GM12878 (cell line): Measurements from ENCODE around the gene TPRN. TPM values are rescaled to one million over a fixed set of nuclear protein-coding genes. Genes with fewer than 3 reads are reported as not detected.

Source experiments
- BACH1 ChIP-seq: fragments of 450-650 bp; IDR thresholded peaks from 2 replicates; pipeline ENCODE4 v1.6.1; 2017; ENCODE audit warnings: mild to moderate bottlenecking, borderline replicate concordance
- ESRRA ChIP-seq: IDR thresholded peaks from 2 replicates; pipeline ENCODE4 v1.6.1; 2012; ENCODE audit warnings: mild to moderate bottlenecking, low read length, improper control_type of control experiment
- GABPA ChIP-seq: IDR thresholded peaks from 2 replicates; pipeline ENCODE4 v1.6.1; 2014; ENCODE audit warnings: antibody characterized with exemption, low read depth, mild to moderate bottlenecking, inconsistent platforms
- GATAD2B ChIP-seq: fragments of 450-650 bp; conservative IDR thresholded peaks from 2 replicates; pipeline ENCODE4 v1.6.1; 2017; ENCODE audit warnings: low read depth, mild to moderate bottlenecking, moderate library complexity
- HCFC1 ChIP-seq: fragments of 150-350 bp; IDR thresholded peaks from 2 replicates; pipeline ENCODE4 v1.6.1; 2014; ENCODE audit warnings: low read length
- JUND ChIP-seq: IDR thresholded peaks from 2 replicates; pipeline ENCODE4 v1.6.1; 2012; ENCODE audit warnings: low read depth, mild to moderate bottlenecking, low read length, improper control_type of control experiment, moderate library complexity
- NBN ChIP-seq: fragments of 450-650 bp; IDR thresholded peaks from 2 replicates; pipeline ENCODE4 v1.6.1; 2016
- RBBP5 ChIP-seq: fragments of 200-600 bp; sonication (generic); conservative IDR thresholded peaks from 2 replicates; pipeline ENCODE4 v1.6.1; 2016
- SMC3 ChIP-seq: IDR thresholded peaks from 2 replicates; pipeline ENCODE4 v1.6.1; 2011; ENCODE audit warnings: low read length, improper control_type of control experiment, borderline replicate concordance
- SPI1 ChIP-seq: IDR thresholded peaks from 2 replicates; pipeline ENCODE4 v1.6.1; 2011; ENCODE audit warnings: low read depth, mild to moderate bottlenecking, low read length, moderate library complexity, borderline replicate concordance; ENCODE audit not compliant: insufficient read depth
- TCF7 ChIP-seq: IDR thresholded peaks from 2 replicates; pipeline ENCODE4 v1.6.1; 2014; ENCODE audit warnings: antibody characterized with exemption, borderline replicate concordance
- YBX1 ChIP-seq: fragments of 450-650 bp; IDR thresholded peaks from 2 replicates; pipeline ENCODE4 v1.6.1; 2016; ENCODE audit warnings: antibody characterized with exemption
- ZBED1 ChIP-seq: IDR thresholded peaks from 2 replicates; pipeline ENCODE4 v1.6.1; 2016; ENCODE audit warnings: borderline replicate concordance
- ZBTB11 ChIP-seq: fragments of 450-650 bp; formaldehyde crosslinking; IDR thresholded peaks from 2 replicates; pipeline ENCODE4 v1.5.0; 2022; ENCODE audit warnings: mild to moderate bottlenecking, missing genetic modification characterization
- ZNF687 ChIP-seq: fragments of 450-650 bp; IDR thresholded peaks from 2 replicates; pipeline ENCODE4 v1.6.1; 2017; ENCODE audit warnings: mild to moderate bottlenecking, moderate library complexity
- ZSCAN29 ChIP-seq: fragments of 450-650 bp; IDR thresholded peaks from 2 replicates; pipeline ENCODE4 v1.6.1; 2017; ENCODE audit warnings: mild to moderate bottlenecking, moderate library complexity
- polyA plus RNA-seq, 11 experiments: library from polyadenylated mRNA; depleted of rRNA in 4 of 11; unstranded in 6 of 11; stranded (reverse) in 5 of 11; fragments of >200 nt; fragmentation: Nextera tagmentation in 4 of 11; fragmentation: Illumina TruSeq in 1 of 11; extraction: Ambion mirVana in 4 of 11; extraction: Trizol in 1 of 11; gene quantifications; 1 replicate in 1 of 11; 2 replicates in 10 of 11; pipeline versions ENCODE4 v1.2.1 to v1.2.3, GENCODE V29; 2011 to 2016; ENCODE audit warnings: inconsistent platforms in 2 of 11, missing spikeins in 2 of 11, low read depth in 1 of 11
- total RNA-seq, 4 experiments: library from RNA; depleted of rRNA in 3 of 4; stranded (reverse); fragments of >200 nt in 3 of 4; fragmentation: Illumina TruSeq in 1 of 4; extraction: Trizol in 1 of 4; gene quantifications; 2 replicates each; pipeline versions ENCODE4 v1.2.1 to v1.2.3, GENCODE V29; 2013 to 2021
- TF ChIP-seq, protein P1 (sequence below): fragments of 450-650 bp; IDR thresholded peaks from 2 replicates; pipeline ENCODE4 v1.6.1; 2018; ENCODE audit warnings: mild to moderate bottlenecking, low read depth, moderate library complexity; ENCODE audit not compliant: partially characterized antibody
- TF ChIP-seq, protein P2 (sequence below): fragments of 450-650 bp; IDR thresholded peaks from 2 replicates; pipeline ENCODE4 v1.6.1; 2018; ENCODE audit warnings: borderline replicate concordance, mild to moderate bottlenecking; ENCODE audit not compliant: partially characterized antibody

The TPRN gene
- total and polyA plus RNA-seq, 10 of the 15 experiments (the other 5 are each of a cell fraction or from before 2014, with no cell fraction given): 0.18 to 19.5 (median 3.1) TPM

DNA sequence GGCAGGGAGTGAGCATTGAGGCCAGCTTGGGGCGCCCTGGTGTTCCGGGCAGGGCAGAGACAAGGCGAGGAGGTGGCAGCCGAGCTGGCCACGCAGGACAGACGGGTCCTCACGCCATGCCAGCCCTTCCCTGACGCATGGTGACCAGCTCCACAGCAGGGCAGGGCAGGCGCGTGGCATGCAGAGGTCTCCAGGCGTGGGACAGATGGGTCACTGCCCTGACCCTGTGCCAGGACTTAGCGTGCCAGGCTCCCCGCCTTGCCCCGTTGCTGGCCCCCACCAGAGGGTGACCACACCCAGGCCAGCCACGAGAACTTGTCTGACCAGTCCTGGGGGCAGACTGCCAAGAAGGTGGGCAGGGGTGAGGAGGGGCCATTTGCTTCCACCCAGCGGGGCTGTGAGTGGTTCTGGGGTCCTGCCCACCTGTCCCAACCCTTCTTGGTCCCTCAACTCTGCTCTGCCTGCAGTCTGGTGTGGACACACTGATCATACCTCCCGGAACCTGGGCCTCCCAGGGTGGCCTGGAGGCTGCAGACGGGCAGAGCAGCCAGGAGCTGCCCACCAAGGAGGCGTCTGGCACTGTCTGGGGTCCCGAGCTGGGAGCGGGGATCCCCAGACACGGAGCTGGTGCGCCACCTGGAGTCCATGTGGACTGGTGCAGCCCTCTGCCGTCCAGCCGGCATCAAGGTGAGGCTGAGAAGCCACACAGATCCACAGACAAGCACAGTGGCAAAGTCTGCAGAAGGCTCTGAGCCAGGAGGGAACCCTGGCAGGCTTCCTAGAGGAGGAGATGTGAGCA lies 26.7 kb upstream of the TPRN start, which contains the start of gene RNF224 (continued):
- TF ChIP-seq, protein P1, sequence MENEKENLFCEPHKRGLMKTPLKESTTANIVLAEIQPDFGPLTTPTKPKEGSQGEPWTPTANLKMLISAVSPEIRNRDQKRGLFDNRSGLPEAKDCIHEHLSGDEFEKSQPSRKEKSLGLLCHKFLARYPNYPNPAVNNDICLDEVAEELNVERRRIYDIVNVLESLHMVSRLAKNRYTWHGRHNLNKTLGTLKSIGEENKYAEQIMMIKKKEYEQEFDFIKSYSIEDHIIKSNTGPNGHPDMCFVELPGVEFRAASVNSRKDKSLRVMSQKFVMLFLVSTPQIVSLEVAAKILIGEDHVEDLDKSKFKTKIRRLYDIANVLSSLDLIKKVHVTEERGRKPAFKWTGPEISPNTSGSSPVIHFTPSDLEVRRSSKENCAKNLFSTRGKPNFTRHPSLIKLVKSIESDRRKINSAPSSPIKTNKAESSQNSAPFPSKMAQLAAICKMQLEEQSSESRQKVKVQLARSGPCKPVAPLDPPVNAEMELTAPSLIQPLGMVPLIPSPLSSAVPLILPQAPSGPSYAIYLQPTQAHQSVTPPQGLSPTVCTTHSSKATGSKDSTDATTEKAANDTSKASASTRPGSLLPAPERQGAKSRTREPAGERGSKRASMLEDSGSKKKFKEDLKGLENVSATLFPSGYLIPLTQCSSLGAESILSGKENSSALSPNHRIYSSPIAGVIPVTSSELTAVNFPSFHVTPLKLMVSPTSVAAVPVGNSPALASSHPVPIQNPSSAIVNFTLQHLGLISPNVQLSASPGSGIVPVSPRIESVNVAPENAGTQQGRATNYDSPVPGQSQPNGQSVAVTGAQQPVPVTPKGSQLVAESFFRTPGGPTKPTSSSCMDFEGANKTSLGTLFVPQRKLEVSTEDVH: no peak
- TF ChIP-seq GABPA: no peak
- TF ChIP-seq ESRRA: no peak
- no peak for TF ChIP-seq TCF7
- no peak for TF ChIP-seq ZSCAN29
- no peak for TF ChIP-seq ZBED1
- TF ChIP-seq RBBP5: no peak
- TF ChIP-seq, protein P2, sequence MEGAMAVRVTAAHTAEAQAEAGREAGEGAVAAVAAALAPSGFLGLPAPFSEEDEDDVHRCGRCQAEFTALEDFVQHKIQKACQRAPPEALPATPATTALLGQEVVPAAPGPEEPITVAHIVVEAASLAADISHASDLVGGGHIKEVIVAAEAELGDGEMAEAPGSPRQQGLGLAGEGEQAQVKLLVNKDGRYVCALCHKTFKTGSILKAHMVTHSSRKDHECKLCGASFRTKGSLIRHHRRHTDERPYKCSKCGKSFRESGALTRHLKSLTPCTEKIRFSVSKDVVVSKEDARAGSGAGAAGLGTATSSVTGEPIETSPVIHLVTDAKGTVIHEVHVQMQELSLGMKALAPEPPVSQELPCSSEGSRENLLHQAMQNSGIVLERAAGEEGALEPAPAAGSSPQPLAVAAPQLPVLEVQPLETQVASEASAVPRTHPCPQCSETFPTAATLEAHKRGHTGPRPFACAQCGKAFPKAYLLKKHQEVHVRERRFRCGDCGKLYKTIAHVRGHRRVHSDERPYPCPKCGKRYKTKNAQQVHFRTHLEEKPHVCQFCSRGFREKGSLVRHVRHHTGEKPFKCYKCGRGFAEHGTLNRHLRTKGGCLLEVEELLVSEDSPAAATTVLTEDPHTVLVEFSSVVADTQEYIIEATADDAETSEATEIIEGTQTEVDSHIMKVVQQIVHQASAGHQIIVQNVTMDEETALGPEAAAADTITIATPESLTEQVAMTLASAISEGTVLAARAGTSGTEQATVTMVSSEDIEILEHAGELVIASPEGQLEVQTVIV: no peak
- TF ChIP-seq GATAD2B: peak; percentile 67
- TF ChIP-seq HCFC1: no peak
- TF ChIP-seq BACH1: no peak
- no peak for TF ChIP-seq YBX1
- peak; percentile 98 for TF ChIP-seq SMC3
- no peak for TF ChIP-seq SPI1
- TF ChIP-seq NBN: 0 out of 2 replicates have a peak, but pooled peaks have one; percentile 32
- no peak for TF ChIP-seq ZBTB11
- TF ChIP-seq ZNF687: no peak
- TF ChIP-seq JUND: no peak
